HG03135 (cell line): ENCODE measurements around the gene COX8C.
A peak's percentile ranks its signal among the peaks of the same experiment; 100 is the strongest.
"Not testable (repeated sequence)": the region's sequence is repeated elsewhere in the genome, so short reads cannot be mapped to it uniquely, and the experiment has no call there.

Source experiments
- ATAC-seq: cut with Tn5 transposase; IDR thresholded peaks from one replicate; pipeline ENCODE4 v1.9.1; 2021; ENCODE audit warnings: mild to moderate bottlenecking, moderate library complexity; ENCODE audit not compliant: unreplicated experiment

Gene COX8C

DNA sequence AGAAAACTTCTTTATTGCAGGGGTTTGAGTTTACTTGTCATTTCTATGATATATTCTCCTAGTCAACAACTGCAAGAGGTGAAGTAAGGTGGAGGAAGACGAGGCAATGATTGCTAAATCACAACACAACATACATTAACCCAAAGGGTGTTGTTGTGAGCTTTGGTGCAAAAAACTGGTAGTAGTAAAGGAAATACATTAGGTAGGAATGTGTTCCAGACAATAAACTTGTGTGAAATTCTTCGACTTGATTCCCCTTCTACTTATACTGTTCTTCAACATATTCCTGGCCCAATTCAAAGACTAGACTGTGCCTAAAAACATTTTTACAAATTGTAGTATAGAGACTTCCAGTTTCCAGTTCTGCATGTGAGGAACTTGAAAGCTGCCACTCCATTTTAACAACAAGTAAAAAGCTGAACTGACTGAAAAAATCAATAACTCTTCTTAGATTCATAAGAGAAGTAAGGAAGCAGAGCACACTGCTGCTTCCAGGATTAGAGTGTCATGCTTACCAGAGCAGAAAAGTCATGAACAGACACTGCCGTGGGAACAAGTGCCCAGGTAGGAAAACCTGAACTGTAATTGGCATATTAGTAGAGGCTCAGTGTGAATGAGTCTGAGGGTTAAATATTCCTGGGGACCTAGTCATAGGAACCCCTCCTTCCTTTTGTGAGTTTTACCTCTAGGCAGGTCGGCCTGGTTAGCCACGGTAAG is 22.2 kb downstream of the COX8C start:
- peak; percentile 39 for ATAC-seq

DNA sequence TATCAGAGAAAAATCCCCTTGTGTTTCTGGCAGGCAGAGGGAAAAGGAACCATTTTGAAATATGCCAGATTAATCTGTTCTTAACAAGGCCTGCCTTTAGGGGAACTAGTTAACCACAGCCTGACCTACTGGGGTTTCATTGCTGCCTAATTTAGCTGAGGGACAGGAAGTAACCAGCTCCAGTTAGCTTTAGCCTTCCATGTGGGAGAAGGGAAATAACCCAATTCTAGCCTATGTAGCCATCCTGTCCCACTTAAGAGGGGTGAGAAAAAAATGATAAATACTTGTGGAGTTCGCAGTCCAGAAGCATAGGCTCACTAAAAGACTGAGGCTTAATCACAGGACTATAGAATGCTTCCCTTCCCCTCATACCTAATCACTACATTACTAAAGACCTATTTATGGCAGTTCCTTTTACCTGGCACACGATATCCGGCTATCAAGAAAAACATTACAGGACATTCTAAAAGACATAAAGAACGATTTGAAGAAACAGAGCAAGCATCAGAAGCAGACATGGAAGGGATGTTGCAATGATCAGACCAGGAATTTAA is 22.8 kb downstream of the COX8C start:
- ATAC-seq, result peak; percentile 92

DNA sequence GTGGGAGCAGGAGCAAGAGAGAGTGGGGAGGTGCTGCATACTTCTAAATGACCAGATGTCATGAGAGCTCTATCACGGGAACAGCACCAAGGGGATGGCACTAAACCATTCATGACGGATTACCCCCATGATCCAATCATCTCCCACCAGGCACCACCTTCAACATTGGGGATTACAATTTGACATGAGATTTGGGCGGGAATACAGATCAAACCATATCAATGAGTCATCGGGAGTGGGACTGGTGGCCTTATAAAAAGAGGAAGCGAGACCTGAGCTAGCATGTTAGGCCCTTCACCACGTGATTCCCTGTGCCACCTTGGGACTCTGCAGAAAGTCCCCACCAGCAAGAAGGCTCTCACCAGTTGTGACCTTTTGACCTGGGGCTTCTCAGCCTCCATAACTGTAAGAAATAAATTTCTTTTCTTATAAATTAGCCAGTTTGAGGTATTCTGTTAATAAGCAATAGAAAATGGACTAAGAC is 28.7 kb downstream of the COX8C start:
- ATAC-seq, result peak; percentile 93

DNA sequence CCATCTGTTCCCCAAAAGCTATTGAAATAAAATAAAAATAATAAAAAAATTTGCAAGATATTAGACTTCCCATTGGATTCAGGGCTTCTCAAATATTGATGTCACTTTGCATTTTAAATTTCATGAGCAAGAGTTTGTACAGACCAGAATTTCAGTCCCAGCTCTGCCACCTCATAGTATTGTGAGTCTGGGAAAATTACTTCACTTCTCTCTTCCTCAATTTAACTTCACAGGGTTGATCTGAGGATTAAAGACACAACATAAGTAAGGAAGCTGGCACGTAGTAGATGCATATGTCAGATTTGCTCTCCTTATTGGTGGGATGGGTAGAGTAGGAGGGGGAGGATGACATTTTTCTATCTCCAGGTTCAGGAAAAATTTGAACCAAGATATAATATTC is 32.8 kb downstream of the COX8C start:
- no peak for ATAC-seq

DNA sequence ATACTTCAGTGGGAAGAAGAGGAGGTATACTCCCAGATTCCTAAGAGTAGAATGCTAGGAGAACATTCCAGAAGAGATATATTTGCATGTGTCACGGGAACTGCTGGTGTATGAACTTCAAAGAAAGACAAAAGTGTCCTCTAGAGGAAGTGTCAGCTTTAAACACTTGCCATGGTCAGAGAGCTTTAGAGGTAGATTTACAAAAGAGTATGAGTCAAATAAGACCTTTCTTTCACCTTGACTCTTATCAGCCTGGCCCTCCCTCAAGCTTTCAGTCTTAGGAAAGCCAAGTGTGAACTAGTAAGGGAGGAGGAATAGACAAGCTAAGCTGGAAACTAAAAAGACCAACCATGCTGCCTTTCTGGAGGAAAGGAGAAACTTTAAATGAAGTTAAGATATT is 34.7 kb downstream of the COX8C start:
- ATAC-seq, result no peak

DNA sequence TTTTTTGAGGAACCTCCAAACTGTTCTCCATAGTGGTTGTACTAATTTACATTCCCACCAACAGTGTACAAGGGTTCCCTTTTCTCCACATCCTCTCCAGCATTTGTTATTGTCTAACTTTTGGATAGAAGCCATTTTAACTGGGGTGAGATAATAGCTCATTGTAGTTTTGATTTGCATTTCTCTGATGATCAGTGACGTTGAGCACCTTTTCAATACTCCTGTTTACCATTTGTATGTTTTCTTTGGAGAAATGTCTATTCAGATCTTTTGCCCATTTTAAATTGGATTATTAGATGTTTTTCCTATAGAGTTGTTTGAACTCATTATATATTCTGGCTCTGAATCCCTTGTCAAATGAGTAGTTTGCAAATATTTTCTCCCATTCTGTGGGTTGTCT is 37.3 kb downstream of the COX8C start:
- not testable (repeated sequence) for ATAC-seq

DNA sequence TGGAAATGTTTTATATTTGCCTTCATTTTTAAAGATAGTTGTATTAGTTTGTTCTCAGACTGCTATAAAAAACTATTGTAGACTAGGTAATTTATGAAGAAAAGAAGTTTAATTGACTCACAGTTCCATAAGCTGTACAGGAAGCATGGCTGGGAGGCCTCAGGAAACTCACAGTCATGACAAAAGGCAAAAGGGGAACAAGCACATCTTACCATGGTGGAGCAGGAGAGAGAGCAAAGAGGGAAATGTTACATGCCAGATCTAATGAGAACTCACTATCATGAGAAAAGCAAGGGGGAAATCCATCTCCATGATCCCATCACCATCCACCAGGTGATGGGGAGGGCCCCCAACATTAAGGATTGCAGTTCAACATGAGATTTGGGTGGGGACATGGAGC is 48.2 kb downstream of the COX8C start:
- ATAC-seq, result no peak

DNA sequence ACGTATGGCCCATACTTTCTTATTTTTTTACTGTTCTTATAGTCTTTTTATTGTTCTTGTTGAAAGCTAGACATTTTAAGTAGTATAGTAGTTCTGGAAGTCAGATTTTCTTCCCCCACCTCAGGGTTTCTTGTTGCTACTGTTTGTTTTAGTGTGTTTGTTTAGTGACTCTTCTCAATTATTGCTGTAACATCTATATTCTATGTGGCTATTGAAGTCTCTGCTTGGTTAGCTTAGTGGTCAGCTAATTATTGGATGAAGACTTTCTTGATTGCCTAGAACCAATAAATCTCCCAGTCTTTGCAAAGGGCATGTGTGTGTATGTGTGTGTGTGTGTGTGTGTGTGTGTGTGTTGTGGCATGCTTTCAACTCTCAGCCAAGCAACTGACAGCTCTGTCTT is 49.5 kb downstream of the COX8C start:
- ATAC-seq, result no peak
